Measurements from ENCODE around the gene TIMP2.

Gene TIMP2

DNA sequence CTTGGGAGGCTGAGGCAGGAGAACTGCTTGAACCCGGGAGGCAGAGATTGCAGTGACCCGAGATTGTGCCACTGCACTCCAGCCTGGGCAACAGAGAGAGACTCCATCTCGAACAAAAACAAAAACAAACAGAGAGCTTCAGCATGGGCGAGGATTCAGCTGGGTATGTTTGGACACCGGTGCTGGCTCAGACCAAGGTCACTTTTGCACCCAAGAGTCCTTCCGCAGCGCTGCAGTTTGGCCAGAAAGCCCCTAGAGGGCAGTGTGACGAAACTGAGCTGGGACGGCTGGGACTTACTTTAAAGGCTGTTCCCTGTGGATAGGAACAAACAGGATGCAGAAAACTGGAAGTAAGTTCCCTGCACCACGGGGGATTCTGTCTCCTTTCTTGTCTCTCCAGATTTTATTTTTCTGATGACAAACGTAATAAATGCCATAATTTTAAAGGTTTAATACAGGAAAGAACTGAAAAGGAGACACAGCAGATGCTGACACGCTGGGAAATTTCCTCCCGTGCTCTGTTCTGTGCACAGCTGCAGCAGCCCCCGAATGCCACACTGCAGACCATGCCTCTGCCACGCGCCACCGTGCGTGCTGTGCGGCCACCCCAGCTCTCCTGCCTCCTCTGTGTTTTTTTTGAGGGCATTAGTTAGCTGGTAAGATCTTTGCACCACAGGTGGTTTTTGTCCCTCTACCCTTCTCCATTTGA lies 59.4 kb downstream of the TIMP2 start:
- DNase-seq (ENCODE audit: low read depth): peak; percentile 44

DNA sequence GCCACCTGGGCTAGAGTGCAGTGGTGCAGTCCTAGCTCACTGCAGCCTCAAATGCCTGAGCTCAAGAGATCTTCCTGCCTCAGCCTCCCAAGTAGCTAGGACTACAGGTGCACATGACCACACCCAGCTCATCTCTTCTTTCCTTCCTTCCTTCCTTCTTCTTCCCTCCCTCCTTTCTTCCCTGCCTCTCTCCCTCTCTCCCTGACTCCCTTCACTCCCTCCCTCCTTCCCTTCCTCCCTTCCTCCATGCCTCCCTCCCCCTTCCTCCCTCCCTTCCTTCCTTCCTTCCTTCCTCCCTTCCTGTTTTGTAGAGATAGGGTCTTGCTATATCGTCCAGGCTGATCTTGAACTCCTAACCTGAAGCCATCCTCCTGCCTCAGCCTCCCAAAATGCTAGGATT lies 61.1 kb downstream of the TIMP2 start:
- DNase-seq (ENCODE audit: low read depth): no peak

DNA sequence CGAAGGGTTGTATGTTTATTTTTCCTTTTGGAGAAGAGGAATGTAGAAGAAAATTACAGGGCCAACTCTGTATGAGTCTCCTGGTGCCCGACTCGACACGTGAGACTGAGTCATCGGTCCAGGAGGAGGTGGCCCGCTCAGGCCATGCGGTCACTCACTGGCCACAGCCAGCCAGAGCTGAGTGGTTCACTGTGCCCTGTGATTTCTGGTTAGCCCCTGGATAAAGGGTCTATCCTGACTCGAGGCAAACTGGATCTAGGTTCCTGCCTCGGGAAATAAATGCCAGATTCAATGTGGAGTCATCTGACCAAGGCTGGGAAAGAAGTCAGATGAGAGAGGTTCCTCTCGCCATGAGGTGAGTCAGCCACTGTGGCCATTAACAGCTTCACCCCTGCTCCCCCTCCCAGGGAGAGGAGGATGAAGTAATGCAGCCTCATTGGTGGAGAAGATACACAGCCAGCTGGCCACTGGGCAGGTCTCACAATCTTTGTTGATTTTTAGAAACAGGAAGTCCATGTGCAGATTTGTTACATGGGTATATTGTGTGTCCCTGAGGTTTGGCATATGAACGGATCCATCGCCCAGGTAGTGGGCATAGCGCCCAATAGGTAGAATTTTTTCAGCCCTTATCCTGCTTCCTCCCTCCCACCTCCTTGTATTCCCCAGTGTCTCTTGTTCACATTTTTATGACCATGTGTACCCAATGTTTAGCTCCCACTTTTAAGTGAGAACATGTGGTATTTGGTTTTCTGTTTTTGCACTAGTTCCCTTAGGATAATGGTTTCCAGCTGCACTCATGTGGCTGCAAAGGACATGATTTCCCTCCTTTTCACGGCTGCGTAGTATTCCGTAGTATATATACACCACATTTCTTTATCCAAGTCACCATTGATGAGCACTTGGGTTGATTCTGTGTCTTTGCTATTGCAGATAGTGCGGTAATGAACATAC lies 62.8 kb downstream of the TIMP2 start:
- DNase-seq (ENCODE audit: low read depth): no peak

DNA sequence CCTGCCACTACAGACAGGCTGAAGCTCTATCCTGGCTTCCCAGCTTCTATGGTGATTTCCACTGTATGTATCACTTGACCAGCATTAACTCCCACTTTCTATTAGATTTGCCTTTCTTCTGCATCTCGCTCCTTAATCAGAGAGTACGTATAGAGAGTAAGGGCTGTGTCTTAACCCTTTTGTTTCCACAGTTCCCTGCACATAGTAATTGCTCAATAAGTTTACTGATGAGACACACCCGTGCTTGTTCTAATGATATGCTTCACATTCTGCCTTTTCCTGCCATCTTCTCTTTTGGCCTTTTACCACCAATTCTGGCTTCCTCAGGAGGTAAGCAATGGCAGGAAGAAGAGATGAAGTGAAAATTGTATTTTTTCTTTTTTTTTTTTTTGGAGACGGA lies 64.0 kb downstream of the TIMP2 start:
- DNase-seq (ENCODE audit: low read depth): no peak

DNA sequence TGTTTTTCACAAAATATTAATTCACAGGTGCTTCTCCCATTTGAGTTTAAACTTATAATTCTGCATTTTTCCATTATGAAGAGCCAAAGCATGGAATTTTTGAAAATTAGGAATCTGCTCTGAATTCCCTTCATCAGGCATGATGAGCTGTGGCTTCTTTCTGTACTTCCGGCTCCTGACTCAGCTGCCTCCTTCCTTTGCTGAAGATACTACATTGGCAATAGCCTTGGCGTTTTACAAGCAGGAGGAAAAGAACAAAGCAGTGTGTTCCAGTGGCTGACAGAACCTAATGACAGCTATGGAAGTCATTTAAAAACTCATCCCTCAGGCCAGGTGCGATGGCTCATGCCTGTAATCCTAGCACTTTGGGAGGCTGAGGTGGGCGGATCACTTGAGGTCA lies 66.1 kb downstream of the TIMP2 start:
- DNase-seq (ENCODE audit: low read depth): no peak

DNA sequence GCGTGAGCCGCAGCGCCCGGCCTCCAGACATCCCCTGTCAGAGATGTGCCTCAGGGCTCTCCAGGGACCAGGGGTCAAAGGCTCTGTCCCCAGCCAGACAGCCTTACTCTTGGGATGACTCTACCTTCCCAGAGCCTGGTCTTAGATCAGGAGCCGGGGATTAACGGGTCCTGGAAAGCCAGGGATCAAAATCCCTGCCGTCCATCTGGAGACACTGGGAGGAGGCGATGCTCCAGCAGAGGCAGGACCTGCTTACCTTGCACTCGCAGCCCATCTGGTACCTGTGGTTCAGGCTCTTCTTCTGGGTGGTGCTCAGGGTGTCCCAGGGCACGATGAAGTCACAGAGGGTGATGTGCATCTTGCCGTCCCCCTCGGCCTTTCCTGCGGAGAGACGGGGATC lies 67.9 kb downstream of the TIMP2 start:
- no peak for DNase-seq (ENCODE audit: low read depth)

DNA sequence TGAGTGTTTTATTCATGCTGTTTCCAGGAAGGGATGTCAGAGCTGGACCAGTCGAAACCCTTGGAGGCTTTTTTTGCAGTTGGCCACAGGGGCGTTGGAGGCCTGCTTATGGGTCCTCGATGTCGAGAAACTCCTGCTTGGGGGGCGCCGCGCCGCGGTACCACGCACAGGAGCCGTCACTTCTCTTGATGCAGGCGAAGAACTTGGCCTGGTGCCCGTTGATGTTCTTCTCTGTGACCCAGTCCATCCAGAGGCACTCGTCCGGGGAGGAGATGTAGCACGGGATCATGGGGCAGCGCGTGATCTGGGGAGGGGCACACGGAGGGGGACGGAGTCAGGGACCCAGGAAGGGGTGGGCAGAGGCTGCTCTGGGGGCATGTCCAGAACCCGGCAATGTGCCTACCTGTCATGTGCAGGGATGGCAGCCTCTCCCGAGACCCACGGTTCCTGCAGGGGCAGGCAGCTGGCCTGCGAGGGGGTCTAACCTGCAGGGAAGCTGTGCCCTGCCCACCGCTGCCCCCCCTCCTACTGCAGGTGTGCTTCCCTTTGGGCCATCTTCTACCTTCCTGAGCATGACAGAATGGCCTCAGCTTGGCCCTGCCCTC lies 69.5 kb downstream of the TIMP2 start:
- DNase-seq (ENCODE audit: low read depth): no peak

DNA sequence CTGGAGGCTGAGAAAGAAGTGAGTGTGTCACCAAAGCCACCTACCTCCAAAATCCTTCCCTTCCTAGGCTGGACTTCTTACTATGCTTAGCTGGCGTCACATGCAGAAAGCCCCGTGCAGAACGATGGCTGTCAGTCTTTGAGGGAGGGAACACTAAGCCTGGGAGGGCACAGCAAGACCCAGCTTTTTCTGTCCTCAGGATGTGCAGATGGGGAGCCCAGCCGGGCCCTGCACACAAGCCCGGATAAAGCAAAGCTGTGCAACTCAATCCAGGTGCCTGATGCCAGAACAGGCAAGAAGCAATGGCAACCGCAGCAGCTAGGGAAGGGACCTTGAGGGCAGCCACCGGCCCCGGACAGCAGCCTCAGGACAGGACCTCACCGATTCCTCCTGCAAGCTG lies 70.7 kb downstream of the TIMP2 start:
- DNase-seq (ENCODE audit: low read depth): no peak

DNA sequence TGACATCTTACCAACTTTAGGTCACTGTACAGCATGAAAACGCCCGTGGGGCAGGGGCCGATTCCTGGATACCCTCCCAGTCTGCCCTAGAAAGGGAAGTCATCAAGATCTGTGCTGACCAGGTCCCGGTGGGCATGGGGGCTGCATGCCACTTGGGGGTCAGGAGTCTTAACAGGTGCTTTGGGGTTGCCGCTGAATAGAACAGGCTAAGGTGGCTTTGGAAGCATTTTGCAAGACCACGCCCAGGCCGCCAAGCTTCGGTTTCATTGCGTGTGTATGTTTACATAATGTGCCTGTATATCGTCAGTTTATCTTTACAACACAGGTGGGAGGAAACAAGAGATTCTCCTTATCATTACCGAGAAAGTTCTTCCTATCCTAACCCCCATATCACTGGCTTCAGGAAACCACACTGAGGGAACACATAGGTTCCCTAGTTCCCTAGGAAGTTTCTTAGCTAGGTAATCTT lies 71.2 kb downstream of the TIMP2 start:
- no peak for DNase-seq (ENCODE audit: low read depth)

DNA sequence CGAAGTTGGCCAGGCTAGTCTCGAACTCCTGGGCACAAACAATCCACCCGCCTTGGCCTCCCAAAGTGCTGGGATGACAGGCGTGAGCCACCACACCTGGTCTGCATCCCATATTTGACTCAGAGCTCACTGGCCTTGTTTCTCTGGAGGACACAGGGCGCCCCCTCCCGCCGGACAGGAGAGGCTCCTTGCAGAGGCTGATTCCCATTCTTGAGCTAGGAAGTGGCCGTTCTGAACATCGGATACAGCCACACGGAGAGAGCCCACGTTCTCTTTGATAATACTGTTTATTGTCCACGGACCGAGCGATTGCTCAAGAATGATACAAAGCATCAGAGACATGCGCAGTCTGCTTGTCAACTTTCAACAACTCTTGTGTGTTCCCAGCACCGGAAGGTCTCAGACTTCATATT lies 72.5 kb downstream of the TIMP2 start:
- DNase-seq (ENCODE audit: low read depth): no peak

DNA sequence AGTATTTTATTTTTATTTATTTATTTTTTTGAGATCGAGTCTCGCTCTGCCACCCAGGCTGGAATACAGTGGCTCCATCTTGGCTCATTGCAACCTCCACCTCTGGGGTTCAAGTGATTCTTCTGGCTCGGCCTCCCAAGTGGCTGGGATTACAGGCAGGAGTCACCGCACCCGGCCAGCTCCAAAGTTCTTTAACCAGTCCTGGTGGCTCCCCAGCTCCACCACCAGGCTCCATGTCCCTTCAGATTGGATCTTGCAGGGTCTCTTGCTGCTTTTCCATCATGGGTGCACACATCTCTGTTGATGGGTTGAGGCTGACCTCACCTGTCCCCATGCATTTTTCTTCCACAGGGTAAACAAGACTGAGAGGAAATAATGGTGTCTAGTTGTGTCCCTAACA lies 76.2 kb downstream of the TIMP2 start:
- DNase-seq (ENCODE audit: low read depth): no peak

DNA sequence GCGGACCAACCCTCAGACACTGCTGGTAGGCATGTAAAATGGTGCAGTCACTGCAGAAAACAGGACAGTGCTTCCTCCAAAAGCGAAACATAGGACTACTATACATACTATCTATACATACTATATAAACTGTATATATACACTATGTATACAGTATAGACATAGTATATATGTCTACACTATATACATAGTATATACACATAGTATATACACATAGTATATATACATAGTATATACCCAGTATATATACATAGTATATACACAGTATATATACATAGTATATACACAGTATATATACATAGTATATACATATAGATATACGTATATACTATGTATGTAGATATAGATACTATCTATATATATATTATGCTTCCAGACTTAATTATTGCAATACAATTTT lies 78.1 kb downstream of the TIMP2 start:
- DNase-seq (ENCODE audit: low read depth): no peak

DNA sequence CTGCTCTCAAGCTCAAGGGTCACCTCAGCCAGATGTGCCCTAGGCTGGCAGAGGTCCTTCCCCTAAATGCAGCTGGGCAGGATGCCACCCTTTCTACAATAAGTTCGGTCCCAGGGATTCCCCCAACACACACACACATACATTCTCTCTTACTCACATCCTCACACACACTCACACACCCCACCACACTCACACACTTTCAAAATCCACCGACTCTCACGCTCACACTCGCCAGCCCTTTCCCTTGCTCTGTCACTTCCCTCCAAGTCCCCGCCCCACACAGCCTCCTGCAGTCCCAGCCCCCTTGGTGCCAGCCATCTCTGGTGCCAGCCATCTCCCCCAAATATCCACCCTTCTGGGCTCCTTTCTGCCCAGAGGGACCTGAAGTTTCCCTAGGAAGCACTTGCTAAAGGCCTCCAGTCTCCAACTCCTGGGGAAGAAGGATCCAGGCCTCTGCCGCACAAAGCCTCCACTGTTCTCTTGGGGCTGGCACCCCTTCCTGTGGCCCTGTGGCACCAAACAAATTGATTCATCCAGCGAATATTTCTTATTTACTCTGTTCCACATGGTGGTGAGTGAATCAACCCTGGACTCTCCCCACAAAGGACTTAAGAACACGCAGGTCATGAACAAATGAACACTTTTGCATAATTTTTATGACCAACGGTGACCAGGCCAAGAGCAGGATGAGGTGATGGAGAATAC lies 80.7 kb downstream of the TIMP2 start:
- no peak for DNase-seq (ENCODE audit: low read depth)

DNA sequence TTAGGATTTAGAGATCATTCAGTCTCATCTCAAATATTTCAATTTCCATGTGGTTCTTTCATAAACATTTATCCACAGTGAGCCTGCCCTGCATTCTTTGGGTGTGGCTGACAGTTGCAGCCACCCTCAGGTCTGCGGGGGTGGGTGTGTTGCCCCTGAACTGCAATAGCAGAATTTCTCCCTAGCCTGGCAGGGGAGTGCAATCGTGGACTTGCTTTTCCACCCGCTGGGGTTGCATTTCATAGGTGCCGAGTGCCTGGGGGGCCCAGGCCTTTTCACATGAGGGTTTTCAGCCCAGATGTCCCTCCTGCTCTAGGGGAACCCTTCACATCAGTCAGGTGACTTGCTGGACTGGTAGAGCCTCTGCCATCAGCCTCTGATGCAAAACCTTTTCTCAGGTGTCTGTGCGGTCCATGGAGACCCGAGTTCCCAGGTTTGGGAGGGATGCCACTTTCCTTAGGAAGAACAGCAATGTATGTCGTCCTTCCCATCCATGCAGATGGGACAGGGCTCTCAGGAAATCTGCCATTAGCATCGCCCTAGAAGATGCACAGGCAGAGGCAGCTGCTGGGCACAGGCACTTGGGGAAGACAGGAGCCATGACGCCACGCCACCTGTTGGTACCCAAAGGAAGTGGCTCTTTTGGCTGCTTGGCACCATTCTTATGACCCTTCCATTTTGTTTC lies 82.2 kb downstream of the TIMP2 start:
- peak; percentile 15 for DNase-seq (ENCODE audit: low read depth)

DNA sequence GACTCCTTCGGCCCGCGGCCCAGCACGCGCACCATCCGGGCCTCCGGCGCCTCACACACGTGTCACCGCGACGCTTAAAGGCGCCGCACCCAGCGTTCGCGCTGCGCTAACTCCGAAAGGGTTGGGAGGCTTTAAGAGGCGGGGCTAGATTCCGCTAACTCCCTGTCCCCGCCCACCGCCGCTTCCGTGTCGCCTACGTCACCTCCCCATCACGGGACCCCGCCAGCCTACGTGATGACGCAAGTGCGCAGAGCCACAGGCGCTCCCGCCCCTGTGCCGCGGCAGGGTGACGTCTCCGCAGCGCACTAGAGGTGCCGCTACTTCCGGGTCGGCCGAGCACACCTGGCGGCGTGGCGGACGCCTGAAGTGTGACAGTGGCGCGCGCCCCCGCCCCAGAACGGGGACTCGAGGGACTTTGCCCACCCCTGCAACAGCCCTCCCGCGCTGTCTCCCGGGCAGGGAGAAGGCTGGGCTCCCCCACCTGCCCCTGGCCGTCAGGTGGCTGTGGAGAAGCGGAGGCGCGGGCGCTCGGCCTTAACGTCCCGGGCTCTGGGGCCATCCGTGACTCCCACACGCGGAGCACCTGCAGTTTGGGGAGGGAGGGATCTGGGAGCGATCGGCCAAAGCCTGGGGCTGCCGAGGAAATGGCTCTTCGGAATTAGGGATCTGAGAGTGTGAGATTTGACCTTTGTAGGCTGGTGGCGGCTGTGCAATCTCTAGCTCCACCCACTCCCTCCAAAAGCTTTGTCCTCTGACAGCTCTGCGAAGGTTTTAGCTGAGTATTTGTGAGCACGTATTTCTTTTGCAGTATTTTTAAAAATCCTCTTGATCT lies 84.2 kb downstream of the TIMP2 start, which contains the start of gene USP36:
USP36 (minus strand) TSS at position 35 of the 832 bp plus-strand sequence. CDS start 4,451 bp downstream, outside the sequence.
- DNase-seq (ENCODE audit: low read depth): peak; percentile 100

DNA sequence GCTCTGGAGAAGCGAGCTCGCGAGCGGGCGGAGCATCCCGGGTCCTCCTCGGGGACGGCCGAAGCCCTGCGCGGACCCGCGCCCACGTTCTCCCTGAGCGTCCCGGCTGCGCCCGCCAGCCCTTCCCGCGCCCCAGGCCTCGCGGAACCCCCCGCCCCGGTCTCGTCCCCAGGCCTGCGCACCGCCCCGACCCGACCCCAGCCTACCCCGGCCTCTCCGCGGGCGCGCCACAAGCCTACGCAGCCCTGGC lies 84.7 kb downstream of the TIMP2 start:
- no peak for DNase-seq (ENCODE audit: low read depth)

DNA sequence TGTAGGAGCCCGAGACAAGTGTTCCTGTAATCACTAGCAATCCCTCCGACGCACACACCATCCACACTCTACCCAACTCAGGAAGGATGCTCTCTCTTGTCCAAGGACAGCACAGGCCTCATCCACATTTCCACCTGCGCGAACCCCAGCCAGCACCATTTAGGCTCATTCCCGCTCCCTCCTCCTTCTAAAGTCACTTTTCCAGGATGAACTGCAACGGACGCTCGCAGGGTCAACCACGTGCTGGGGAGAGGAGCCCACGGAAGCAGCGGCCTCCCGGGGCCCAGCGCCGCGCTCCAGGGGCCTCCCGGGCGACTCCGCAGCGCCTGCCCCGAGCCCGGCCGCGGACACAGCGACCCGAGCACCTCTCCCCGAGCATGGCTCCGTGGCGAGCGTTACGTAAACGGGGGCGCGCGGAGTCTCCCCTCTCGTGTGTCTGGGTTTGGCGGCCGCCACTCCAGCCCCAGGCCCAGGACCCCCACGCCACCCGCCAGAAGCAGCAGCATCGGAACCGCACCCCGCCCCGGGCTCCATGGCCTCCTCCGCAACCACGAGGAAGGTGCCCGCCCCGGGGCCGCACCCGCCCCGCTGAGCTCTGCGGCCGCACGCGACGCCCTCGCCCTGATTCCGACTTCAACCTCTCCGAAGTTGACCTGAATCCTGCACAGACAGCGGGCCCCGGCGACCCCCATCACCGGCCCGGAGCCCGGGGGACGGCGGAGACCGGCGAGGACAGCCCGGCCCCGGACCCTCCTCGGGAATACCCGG lies 85.2 kb downstream of the TIMP2 start:
- peak; percentile 32 for DNase-seq (ENCODE audit: low read depth)

DNA sequence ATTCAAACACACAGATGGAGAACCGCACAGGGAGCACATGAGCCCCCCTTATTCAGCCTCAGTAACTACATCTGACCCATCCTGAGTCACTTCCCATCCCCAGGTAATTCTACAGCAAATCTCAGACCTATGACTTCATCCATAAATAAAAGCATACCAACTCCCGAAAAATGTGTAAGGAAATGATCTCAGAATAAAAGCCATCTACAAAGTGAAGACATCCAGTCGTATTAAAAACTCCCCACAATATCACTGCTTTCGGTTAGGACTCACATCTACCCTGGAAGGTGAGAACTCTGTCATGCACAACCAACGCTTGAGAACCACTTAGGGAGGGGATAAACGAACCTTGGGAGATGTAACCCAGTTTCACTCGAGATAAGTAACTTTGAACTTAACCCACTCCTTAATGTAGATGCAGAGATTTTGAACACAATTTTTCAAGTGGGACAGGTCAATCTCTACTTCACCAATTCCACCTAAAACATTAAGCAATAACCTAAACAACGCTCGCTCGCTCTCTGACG lies 85.9 kb downstream of the TIMP2 start:
- DNase-seq (ENCODE audit: low read depth): no peak

DNA sequence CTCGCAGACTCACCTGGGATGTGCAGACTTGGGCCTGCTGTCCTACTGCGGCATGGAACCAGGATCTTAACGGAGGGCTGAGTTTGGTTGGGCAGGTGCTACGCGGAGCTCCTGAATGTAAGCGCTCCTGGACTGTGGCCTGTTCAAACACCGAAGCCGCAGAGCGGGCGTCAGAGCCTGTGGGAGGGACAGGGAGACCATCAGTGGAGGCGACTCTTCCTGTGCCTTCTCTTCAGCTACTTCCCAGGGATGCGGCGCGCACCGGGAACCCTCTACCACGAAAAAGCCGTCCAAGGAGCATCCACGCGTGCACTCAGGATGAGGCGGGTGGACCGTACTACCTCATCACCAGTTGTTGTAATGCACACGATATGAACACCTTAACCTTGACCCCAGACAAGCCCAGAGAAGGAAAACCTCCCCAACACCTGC lies 86.6 kb downstream of the TIMP2 start:
- DNase-seq (ENCODE audit: low read depth): no peak
